ENCODE data around the gene HOXC10.

The HOXC10 gene

GRCh38 chr12:53959314-53959713, 25.6 kb upstream of the HOXC10 start:
- no peak overlapping the region for H3K4me3 ChIP-seq (ENCODE audit: low read depth, low read length)
- no peak for TF ChIP-seq CTCF (IDR thresholded peaks at IDR 0.05; ENCODE audit: low read depth, low read length, missing control alignments)
- in situ Hi-C loops (cut with HindIII; ENCODE audit: low sequenced_read_pairs) = no loop called here
- DNase-seq (ENCODE audit: low read depth) = no peak

DNA sequence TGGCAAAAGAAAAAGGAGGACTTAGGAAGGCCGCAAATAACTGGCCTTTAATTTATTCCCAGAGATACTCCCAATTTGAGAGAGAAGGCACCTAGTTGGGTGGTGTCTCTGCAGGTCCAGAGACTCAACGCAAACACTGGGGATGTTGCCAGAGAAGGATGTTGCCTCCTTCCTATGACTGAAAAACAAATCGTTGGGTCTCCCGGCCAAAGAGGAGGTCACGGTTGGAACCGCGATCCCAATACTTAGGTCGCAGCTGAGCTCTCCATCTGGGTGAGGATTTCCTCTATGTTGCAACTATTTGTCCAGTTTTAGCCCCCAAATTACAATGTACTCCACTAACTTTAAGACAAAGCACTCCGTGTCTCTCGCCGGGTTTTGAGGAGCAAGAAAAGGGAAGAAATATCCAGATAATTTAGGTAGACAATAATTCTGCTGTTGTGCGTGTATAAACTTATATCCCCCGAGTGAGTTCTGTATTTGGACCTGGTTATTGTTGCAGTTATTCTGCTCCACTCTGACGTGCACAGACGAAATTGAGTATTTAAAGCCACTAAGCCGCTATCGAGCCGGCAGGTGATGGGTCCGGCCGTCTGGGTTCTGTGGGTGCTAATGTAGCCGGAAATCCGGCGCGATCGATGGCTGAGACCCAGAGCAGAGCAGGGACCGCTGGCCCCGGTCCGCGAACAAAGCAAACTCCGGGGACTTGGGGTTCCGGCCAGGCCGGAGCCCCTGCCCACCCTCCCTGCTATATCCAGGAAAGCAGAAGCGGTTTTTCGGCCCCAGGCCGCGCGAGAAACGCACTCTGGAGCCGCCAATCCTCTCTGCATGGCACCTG, 24.5 kb upstream of the HOXC10 start:
- no peak for DNase-seq (ENCODE audit: low read depth)
- TF ChIP-seq CTCF (IDR thresholded peaks at IDR 0.05; ENCODE audit: low read depth, low read length, missing control alignments) = no peak
- no peak overlapping the region for H3K4me3 ChIP-seq (ENCODE audit: low read depth, low read length)

DNA sequence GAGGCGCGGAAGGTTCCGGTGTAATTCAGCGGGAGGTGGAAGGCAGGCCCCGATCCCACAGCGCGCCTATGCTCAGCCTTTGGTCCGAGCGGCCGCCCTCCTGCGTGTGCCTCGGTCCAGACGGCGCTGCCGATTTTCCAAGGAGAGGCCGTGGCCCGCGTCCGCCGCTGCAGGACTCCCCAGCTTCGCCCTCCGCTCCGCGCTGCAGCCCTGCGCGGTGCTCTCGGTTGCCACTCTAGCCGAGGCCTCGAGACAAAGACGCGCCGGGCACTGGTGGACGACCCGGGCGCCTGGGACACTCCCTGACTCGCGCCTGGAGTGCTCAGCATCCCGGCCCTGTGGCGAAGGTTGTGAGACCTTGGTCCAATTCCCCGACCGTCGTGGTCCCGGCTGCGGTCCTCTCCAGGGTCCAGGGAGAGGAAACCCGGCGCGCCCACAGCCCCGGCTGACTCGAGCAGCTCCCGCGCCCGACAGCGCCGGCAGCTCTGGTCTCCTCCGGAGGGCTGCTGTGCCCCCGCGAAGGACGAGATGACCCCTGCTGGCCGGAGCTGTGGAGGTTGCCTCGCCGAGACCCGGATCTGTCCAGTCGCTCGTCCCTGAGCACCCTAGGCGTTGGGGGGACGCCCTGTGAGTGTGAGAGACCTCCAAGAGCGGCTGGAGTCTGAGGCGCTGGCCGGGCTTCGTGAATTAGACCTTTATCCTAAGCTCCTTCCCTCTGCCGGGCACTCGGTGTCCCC, 23.8 kb upstream of the HOXC10 start:
- no peak for TF ChIP-seq CTCF (IDR thresholded peaks at IDR 0.05; ENCODE audit: low read depth, low read length, missing control alignments)
- in situ Hi-C loops (cut with HindIII; ENCODE audit: low sequenced_read_pairs) = no loop called here
- DNase-seq (ENCODE audit: low read depth) = no peak
- no peak overlapping the region for H3K4me3 ChIP-seq (ENCODE audit: low read depth, low read length)

More for the DNA sequence above, 24.5 kb upstream of the HOXC10 start:
- in situ Hi-C loops (cut with HindIII; ENCODE audit: low sequenced_read_pairs) = no loop called here

GRCh38 chr12:53963005-53963404, 21.9 kb upstream of the HOXC10 start:
- DNase-seq (ENCODE audit: low read depth) = no peak
- no peak overlapping the region for H3K4me3 ChIP-seq (ENCODE audit: low read depth, low read length)
- TF ChIP-seq CTCF (IDR thresholded peaks at IDR 0.05; ENCODE audit: low read depth, low read length, missing control alignments) = no peak
- in situ Hi-C loops (cut with HindIII; ENCODE audit: low sequenced_read_pairs) = no loop called here

GRCh38 chr12:53963434-53964314, 21.3 kb upstream of the HOXC10 start:
- in situ Hi-C loops (cut with HindIII; ENCODE audit: low sequenced_read_pairs) = no loop called here
- no peak for TF ChIP-seq CTCF (IDR thresholded peaks at IDR 0.05; ENCODE audit: low read depth, low read length, missing control alignments)
- DNase-seq (ENCODE audit: low read depth) = no peak
- H3K4me3 ChIP-seq (ENCODE audit: low read depth, low read length) = no peak overlapping the region

- TF ChIP-seq CTCF (IDR thresholded peaks at IDR 0.05; ENCODE audit: low read depth, low read length, missing control alignments) = no peak
- in situ Hi-C loops (cut with HindIII; ENCODE audit: low sequenced_read_pairs) = no loop called here
- no peak overlapping the region for H3K4me3 ChIP-seq (ENCODE audit: low read depth, low read length)
- DNase-seq (ENCODE audit: low read depth) = no peak
Measured at GRCh38 chr12:53964315-53964713, 20.6 kb upstream of the HOXC10 start.

Data from astrocyte of the cerebellum (primary cell).